HepG2 (cell line): ENCODE data around the gene ZNF48. TPM values are rescaled to one million over a fixed set of nuclear protein-coding genes. Genes with fewer than 3 reads are reported as not detected.

Experiments used
- ARHGAP35 ChIP-seq: sonication (generic); formaldehyde crosslinking; IDR thresholded peaks from 2 replicates; pipeline ENCODE4 v1.9.0; 2022; ENCODE audit warnings: mild to moderate bottlenecking, inconsistent platforms, moderate library complexity, missing genetic modification reagents, borderline replicate concordance
- CBX2 ChIP-seq, 2 experiments: fragments of 200-600 bp in 1 of 2; sonication (generic); formaldehyde crosslinking in 1 of 2; IDR thresholded peaks; 2 replicates each; pipeline versions ENCODE4 v1.7.0 to v1.8.1; 2018 to 2022; ENCODE audit warnings: low read depth in 2 of 2, low read length in 1 of 2, mild to moderate bottlenecking in 1 of 2, missing genetic modification reagents in 1 of 2
- CC2D1A ChIP-seq: sonication (generic); formaldehyde crosslinking; IDR thresholded peaks from 2 replicates; pipeline ENCODE4 v1.8.1; 2023; ENCODE audit warnings: mild to moderate bottlenecking, missing genetic modification reagents
- CCDC6 ChIP-seq: sonication (generic); formaldehyde crosslinking; IDR thresholded peaks from 2 replicates; pipeline ENCODE4 v1.8.1; 2022; ENCODE audit warnings: mild to moderate bottlenecking, missing genetic modification reagents, moderate library complexity
- EP300 ChIP-seq, 3 experiments: sonication (generic) in 1 of 3; formaldehyde crosslinking in 1 of 3; IDR thresholded peaks; 2 replicates each; pipeline versions ENCODE4 v1.5.1 to v1.6.1; 2011 to 2020; ENCODE audit warnings: low read depth in 2 of 3, low read length in 2 of 3, borderline replicate concordance in 1 of 3, improper control_type of control experiment in 1 of 3, mild to moderate bottlenecking in 1 of 3, missing genetic modification reagents in 1 of 3, moderate library complexity in 1 of 3
- GATAD2A ChIP-seq: IDR thresholded peaks from 2 replicates; pipeline ENCODE4 v1.6.1; 2016
- KLF15 ChIP-seq: sonication (generic); formaldehyde crosslinking; IDR thresholded peaks from 2 replicates; pipeline ENCODE4 v1.8.1; 2023; ENCODE audit warnings: borderline replicate concordance, mild to moderate bottlenecking, inconsistent platforms, missing genetic modification reagents, mixed read lengths
- KMT2B ChIP-seq: IDR thresholded peaks from 2 replicates; pipeline ENCODE4 v1.6.1; 2016; ENCODE audit warnings: missing genetic modification reagents, missing compliant biosample characterization
- MYNN ChIP-seq: sonication (generic); formaldehyde crosslinking; IDR thresholded peaks from 2 replicates; pipeline ENCODE4 v1.4.0; 2020; ENCODE audit warnings: mild to moderate bottlenecking, low read depth, missing genetic modification reagents
- POLR2A ChIP-seq, 2 experiments: IDR thresholded peaks; 2 replicates each; pipeline ENCODE4 v1.6.1; 2011; ENCODE audit warnings: low read depth in 2 of 2, low read length in 2 of 2, mild to moderate bottlenecking in 1 of 2, moderate library complexity in 1 of 2; ENCODE audit not compliant: insufficient read depth in 1 of 2
- TBX2 ChIP-seq: sonication (generic); formaldehyde crosslinking; IDR thresholded peaks from 2 replicates; pipeline ENCODE4 v1.5.0; 2020; ENCODE audit warnings: missing genetic modification reagents, mild to moderate bottlenecking, borderline replicate concordance
- TEAD2 ChIP-seq: sonication (generic); formaldehyde crosslinking; IDR thresholded peaks from 2 replicates; pipeline ENCODE4 v1.9.0; 2021; ENCODE audit warnings: missing genetic modification reagents
- TFE3 ChIP-seq: IDR thresholded peaks from 2 replicates; pipeline ENCODE4 v1.6.1; 2016
- THYN1 ChIP-seq: sonication (generic); formaldehyde crosslinking; IDR thresholded peaks from 2 replicates; pipeline ENCODE4 v1.8.1; 2023; ENCODE audit warnings: low read depth, mild to moderate bottlenecking, moderate library complexity, missing genetic modification reagents, borderline replicate concordance
- ZBTB3 ChIP-seq: sonication (generic); formaldehyde crosslinking; IDR thresholded peaks from 2 replicates; pipeline ENCODE4 v1.4.0; 2020; ENCODE audit warnings: low read depth, mild to moderate bottlenecking, moderate library complexity, missing genetic modification reagents, borderline replicate concordance
- ZBTB38 ChIP-seq: sonication (generic); formaldehyde crosslinking; IDR thresholded peaks from 2 replicates; pipeline ENCODE4 v1.5.1; 2020; ENCODE audit warnings: mild to moderate bottlenecking, missing genetic modification reagents
- ZBTB7A ChIP-seq: sonication (generic); formaldehyde crosslinking; IDR thresholded peaks from 2 replicates; pipeline ENCODE4 v1.8.0; 2022; ENCODE audit warnings: mild to moderate bottlenecking, missing genetic modification reagents
- ZNF24 ChIP-seq: fragments of 450-650 bp; IDR thresholded peaks from 2 replicates; pipeline ENCODE4 v1.6.1; 2017; ENCODE audit warnings: antibody characterized with exemption, mild to moderate bottlenecking
- ZNF441 ChIP-seq: sonication (generic); formaldehyde crosslinking; IDR thresholded peaks from 2 replicates; pipeline ENCODE4 v1.7.0; 2021; ENCODE audit warnings: missing genetic modification reagents, borderline replicate concordance
- ZNF572 ChIP-seq: sonication (generic); formaldehyde crosslinking; IDR thresholded peaks from 2 replicates; pipeline ENCODE4 v1.5.1; 2020; ENCODE audit warnings: mild to moderate bottlenecking, missing genetic modification reagents
- ZNF609 ChIP-seq: sonication (generic); formaldehyde crosslinking; IDR thresholded peaks from 2 replicates; pipeline ENCODE4 v1.4.0; 2020; ENCODE audit warnings: mild to moderate bottlenecking, missing genetic modification reagents, borderline replicate concordance
- polyA plus RNA-seq, 8 experiments: library from polyadenylated mRNA; depleted of rRNA in 3 of 8; stranded (reverse) in 7 of 8; unstranded in 1 of 8; fragments of >200 nt; fragmentation: Illumina TruSeq in 4 of 8; extraction: Trizol in 4 of 8; gene quantifications; 2 replicates each; pipeline versions ENCODE4 v1.2.1 to v1.2.3, GENCODE V29; 2011 to 2016; ENCODE audit warnings: low read depth in 4 of 8, missing spikeins in 1 of 8, mixed read lengths in 1 of 8; ENCODE audit not compliant: insufficient read depth in 1 of 8
- total RNA-seq, 5 experiments: library from RNA; depleted of rRNA; stranded (reverse); fragments of >200 nt; fragmentation: Illumina TruSeq; extraction: Trizol; gene quantifications; 2 replicates each; pipeline ENCODE4 v1.2.3, GENCODE V29; 2016; ENCODE audit warnings: low read depth in 1 of 5

The ZNF48 gene
- total and polyA plus RNA-seq, 2 of the 13 experiments (the other 11 are each of a cell fraction or from before 2014, with no cell fraction given) = 9.9 to 12.3 TPM

GRCh38 chr16:30444231-30445148 lies 49.3 kb downstream of the ZNF48 start (continued):
- TF ChIP-seq EP300 (IDR thresholded peaks at IDR 0.05; ENCODE audit: low read depth in 2 of 2, low read length in 2 of 2) = no peak
- 0 out of 2 replicates have a peak, but pooled peaks have one; percentile 9 for TF ChIP-seq EP300 (CRISPR knock-in tag; IDR thresholded peaks at IDR 0.05; ENCODE audit: borderline replicate concordance)
- no peak for TF ChIP-seq CC2D1A (CRISPR knock-in tag)
- no peak for TF ChIP-seq ZNF609 (CRISPR knock-in tag)
- no peak for TF ChIP-seq ZBTB7A
- 0 out of 2 replicates have a peak, but pooled peaks have one; percentile 55 for TF ChIP-seq ZBTB3
- TF ChIP-seq TEAD2 (CRISPR knock-in tag) = no peak
- 0 out of 2 replicates have a peak, but pooled peaks have one; percentile 15 for TF ChIP-seq MYNN (CRISPR knock-in tag)
- TF ChIP-seq ARHGAP35 (CRISPR knock-in tag) = 0 out of 2 replicates have a peak, but pooled peaks have one; percentile 65
- TF ChIP-seq ZNF24 = no peak
- TF ChIP-seq TFE3 (CRISPR knock-in tag) = no peak
- 0 out of 2 replicates have a peak, but pooled peaks have one; percentile 11 for TF ChIP-seq ZNF572 (CRISPR knock-in tag)
- no peak for TF ChIP-seq THYN1 (CRISPR knock-in tag)
- 0 out of 2 replicates have a peak, but pooled peaks have one; percentile 5 for TF ChIP-seq ZBTB38 (CRISPR knock-in tag)
- TF ChIP-seq KMT2B (CRISPR knock-in tag) = no peak
- TF ChIP-seq CBX2 (IDR thresholded peaks at IDR 0.05; ENCODE audit: low read depth, low read length) = no peak
- no peak for TF ChIP-seq CBX2 (CRISPR knock-in tag; IDR thresholded peaks at IDR 0.05; ENCODE audit: low read depth)
- peak; percentile 8; the same call in 1 of the 2 replicates for TF ChIP-seq GATAD2A (CRISPR knock-in tag)
- no peak for TF ChIP-seq ZNF441
- TF ChIP-seq TBX2 (CRISPR knock-in tag) = peak; percentile 14; the same call in 1 of the 2 replicates
- TF ChIP-seq POLR2A (IDR thresholded peaks at IDR 0.05; ENCODE audit: insufficient read depth in 1 of 2, low read depth in 2 of 2, low read length in 2 of 2) = peak in 1 of 2 experiments; percentile 47; a peak in 1 of 4 replicates
- no peak for TF ChIP-seq KLF15 (CRISPR knock-in tag)
- 0 out of 2 replicates have a peak, but pooled peaks have one; percentile 2 for TF ChIP-seq CCDC6
